Nephron (organoid): Measurements from ENCODE around the gene UBAP2L.

Experiments used
- H3K27ac Mint-ChIP-seq, 3 experiments: 2 replicates each; pipeline ENCODE4 v1.8.0; 2020; ENCODE audit warnings: mixed read lengths in 3 of 3, mild to moderate bottlenecking in 2 of 3, moderate library complexity in 1 of 3
- H3K27me3 Mint-ChIP-seq: 2 replicates; pipeline ENCODE4 v1.8.0; 2021; ENCODE audit warnings: low read depth, mild to moderate bottlenecking, moderate library complexity, mixed read lengths
- H3K36me3 Mint-ChIP-seq: 2 replicates; pipeline ENCODE4 v1.8.0; 2020; ENCODE audit warnings: low read depth, mixed read lengths
- H3K4me1 Mint-ChIP-seq: 2 replicates; pipeline ENCODE4 v1.8.0; 2020; ENCODE audit warnings: mixed read lengths
- H3K4me3 Mint-ChIP-seq, 3 experiments: 2 replicates each; pipeline ENCODE4 v1.8.0; 2020; ENCODE audit warnings: mild to moderate bottlenecking in 3 of 3, mixed read lengths in 3 of 3, moderate library complexity in 2 of 3
- H3K9me3 Mint-ChIP-seq: 2 replicates; pipeline ENCODE4 v1.8.0; 2020; ENCODE audit warnings: mixed read lengths
- TF ChIP-seq, protein P1 (sequence below), 3 experiments: fragments of 200-600 bp; sonication (generic); IDR thresholded peaks; one replicate each; pipeline ENCODE4 v1.5.0; 2021; ENCODE audit warnings: antibody characterized with exemption in 3 of 3; ENCODE audit not compliant: unreplicated experiment in 3 of 3

The UBAP2L gene

DNA sequence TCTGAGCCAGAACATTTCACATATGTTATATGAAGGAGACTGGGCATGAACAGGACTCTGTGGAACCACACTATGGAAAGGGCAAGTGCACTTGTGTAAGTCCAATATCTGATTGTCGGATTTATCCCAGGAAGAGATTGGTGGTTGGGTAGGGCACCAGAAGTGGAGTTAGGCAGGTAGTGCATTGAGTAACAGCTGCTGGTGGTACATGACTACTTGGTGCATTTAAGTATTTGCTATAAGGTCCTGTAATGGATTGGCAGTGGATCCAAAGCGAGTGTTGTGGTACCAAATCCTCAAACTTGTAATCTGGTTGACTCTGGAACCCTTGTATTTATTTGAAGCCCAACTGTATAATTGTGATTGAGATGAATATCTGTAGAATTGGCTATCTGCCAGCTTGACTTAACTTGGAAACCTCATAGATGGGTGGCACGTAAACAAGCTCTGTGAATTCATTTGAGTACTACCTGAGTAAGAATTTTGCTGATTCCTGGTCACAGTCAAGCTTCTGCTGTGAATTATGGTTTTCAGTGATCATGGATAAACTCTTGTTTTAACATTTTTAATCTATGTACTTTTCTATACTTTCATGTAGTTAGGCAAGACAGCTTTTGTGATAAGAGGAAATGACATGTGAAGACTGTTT is 21.1 kb downstream of the UBAP2L start:
- H3K4me3 Mint-ChIP-seq = no peak overlapping the region
- peaks cover 86% of the 10 kb centered on the region for H3K36me3 Mint-ChIP-seq
- H3K27me3 Mint-ChIP-seq = no peaks in the 10 kb centered on the region
- no peak overlapping the region for H3K27ac Mint-ChIP-seq
- H3K4me1 Mint-ChIP-seq = no peaks in the 10 kb centered on the region
- TF ChIP-seq, protein P1, sequence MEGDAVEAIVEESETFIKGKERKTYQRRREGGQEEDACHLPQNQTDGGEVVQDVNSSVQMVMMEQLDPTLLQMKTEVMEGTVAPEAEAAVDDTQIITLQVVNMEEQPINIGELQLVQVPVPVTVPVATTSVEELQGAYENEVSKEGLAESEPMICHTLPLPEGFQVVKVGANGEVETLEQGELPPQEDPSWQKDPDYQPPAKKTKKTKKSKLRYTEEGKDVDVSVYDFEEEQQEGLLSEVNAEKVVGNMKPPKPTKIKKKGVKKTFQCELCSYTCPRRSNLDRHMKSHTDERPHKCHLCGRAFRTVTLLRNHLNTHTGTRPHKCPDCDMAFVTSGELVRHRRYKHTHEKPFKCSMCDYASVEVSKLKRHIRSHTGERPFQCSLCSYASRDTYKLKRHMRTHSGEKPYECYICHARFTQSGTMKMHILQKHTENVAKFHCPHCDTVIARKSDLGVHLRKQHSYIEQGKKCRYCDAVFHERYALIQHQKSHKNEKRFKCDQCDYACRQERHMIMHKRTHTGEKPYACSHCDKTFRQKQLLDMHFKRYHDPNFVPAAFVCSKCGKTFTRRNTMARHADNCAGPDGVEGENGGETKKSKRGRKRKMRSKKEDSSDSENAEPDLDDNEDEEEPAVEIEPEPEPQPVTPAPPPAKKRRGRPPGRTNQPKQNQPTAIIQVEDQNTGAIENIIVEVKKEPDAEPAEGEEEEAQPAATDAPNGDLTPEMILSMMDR (IDR thresholded peaks at IDR 0.05; ENCODE audit: unreplicated experiment in 3 of 3) = no peak
- no peaks in the 10 kb centered on the region for H3K9me3 Mint-ChIP-seq

DNA sequence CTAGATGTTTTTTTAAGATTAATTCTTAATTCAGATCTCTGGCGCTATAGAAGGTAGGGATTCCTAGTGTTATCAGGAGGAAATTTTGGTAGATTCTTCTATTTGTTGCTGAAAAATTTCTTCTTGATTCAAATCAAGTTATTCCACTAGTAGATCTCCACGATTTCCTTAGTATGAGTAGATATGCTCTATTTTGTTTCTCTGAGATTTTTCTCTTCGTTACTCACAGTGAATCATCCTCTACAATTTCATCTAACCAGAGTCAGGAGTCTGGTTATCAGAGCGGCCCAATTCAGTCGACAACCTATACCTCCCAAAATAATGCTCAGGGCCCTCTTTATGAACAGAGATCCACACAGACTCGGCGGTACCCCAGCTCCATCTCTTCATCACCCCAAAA is 32.9 kb downstream of the UBAP2L start:
- H3K36me3 Mint-ChIP-seq = peaks cover 81% of the 10 kb centered on the region
- no peaks in the 10 kb centered on the region for H3K9me3 Mint-ChIP-seq
- H3K4me1 Mint-ChIP-seq = no peaks in the 10 kb centered on the region
- no peak overlapping the region for H3K4me3 Mint-ChIP-seq
- no peaks in the 10 kb centered on the region for H3K27me3 Mint-ChIP-seq
- TF ChIP-seq, protein P1 (IDR thresholded peaks at IDR 0.05; ENCODE audit: unreplicated experiment in 3 of 3) = no peak
- H3K27ac Mint-ChIP-seq = no peak overlapping the region

DNA sequence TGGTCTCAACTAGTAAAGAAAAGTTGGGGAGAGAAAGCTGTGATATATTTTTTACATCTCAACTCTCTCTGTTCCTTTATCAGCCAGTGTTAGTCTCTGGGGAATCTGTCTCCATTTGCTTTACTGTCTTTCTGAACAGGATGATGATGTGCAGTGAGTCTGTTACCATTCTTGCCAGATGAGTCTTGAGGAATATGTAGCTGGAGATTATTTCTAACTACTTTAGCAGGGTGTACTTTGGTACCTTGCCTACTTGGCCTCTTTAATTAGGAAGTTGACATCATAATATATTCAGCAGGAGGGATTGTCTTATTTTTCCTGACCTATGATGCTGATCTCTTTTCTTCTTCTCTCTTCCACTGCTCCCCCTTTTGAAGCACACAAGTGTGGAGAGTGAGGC is 35.9 kb downstream of the UBAP2L start:
- Mint-ChIP-seq H3K27me3 (no peaks in the 10 kb centered on the region), H3K4me3 (no peak overlapping the region), H3K4me1 (no peaks in the 10 kb centered on the region), H3K36me3 (peaks cover 78% of the 10 kb centered on the region), H3K9me3 (no peaks in the 10 kb centered on the region), H3K27ac (no peak overlapping the region)
- TF ChIP-seq, protein P1 (IDR thresholded peaks at IDR 0.05; ENCODE audit: unreplicated experiment in 3 of 3) = no peak

DNA sequence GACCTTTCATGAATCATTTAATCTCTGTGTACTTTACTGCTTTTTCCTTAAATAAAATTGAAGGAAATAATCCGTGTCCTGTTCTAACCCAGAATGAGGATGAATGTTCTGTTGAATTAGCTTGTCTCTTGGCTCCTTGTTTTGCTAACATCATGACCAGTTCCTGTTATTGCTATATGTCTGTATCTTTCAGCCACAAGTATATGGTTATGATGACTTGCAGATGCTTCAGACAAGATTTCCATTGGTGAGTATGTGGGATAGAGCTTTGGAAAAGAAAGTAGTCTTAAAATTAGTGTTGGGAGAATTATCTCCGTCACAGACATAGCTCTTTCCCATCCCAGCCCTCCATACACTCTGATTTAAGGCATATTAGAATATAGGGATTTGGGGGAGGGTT is 38.0 kb downstream of the UBAP2L start:
- no peaks in the 10 kb centered on the region for H3K27me3 Mint-ChIP-seq
- no peaks in the 10 kb centered on the region for H3K4me1 Mint-ChIP-seq
- H3K4me3 Mint-ChIP-seq = no peak overlapping the region
- TF ChIP-seq, protein P1 (IDR thresholded peaks at IDR 0.05; ENCODE audit: unreplicated experiment in 3 of 3) = no peak
- H3K36me3 Mint-ChIP-seq = peaks cover 91% of the 10 kb centered on the region
- H3K27ac Mint-ChIP-seq = no peak overlapping the region
- no peaks in the 10 kb centered on the region for H3K9me3 Mint-ChIP-seq

DNA sequence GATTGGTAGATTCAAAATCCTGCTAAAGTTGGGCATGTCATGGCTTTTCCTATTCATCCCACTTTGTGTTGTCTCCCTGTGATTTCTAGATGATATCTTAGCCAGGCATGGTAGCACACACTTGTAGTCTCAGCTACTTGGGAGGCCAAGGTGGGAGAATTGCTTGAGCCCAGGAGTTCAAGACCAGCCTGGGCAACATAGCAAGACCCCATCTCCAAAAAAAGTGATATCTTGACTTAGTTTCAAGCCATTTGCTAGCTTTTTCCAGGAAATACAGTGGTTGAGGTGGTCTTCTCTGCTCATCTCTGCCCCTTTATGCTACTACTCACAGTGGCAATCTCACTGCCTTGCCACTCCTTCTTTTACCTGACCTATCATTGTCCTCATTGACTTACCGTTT is 39.4 kb downstream of the UBAP2L start:
- no peak overlapping the region for H3K4me3 Mint-ChIP-seq
- no peak overlapping the region for H3K27ac Mint-ChIP-seq
- no peaks in the 10 kb centered on the region for H3K9me3 Mint-ChIP-seq
- no peaks in the 10 kb centered on the region for H3K4me1 Mint-ChIP-seq
- H3K36me3 Mint-ChIP-seq = peaks cover 89% of the 10 kb centered on the region
- no peaks in the 10 kb centered on the region for H3K27me3 Mint-ChIP-seq
- TF ChIP-seq, protein P1 (IDR thresholded peaks at IDR 0.05; ENCODE audit: unreplicated experiment in 3 of 3) = no peak
